GM19351 (cell line): ENCODE data around the gene TMSB4Y.

Experiments used
- ATAC-seq: cut with Tn5 transposase; IDR thresholded peaks from one replicate; pipeline ENCODE4 v1.9.1; 2021; ENCODE audit warnings: mild to moderate bottlenecking, moderate library complexity; ENCODE audit not compliant: unreplicated experiment

Gene TMSB4Y

DNA sequence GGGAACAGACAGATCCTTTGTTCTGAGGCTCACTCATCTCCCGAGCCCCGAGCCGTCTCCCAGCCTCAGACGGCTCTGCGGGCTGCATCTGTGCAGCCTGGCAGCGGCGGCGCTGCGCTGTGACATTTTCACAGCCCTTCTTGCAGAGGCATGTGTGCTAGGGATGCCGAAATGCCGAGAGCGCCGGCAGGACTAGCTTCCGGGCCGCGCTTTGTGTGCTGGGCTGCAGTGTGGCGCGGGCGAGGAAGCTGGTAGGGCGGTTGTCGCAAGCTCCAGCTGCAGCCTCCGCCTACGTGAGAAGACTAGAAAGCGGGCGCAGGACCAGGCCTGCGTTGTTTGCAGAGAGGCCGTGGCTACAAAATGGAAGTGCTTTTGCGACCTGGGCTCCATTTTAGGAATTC is at the start of gene TMSB4Y:
TMSB4Y (plus strand) TSS at position 332 of the 401 bp plus-strand sequence.
- no peak for ATAC-seq

DNA sequence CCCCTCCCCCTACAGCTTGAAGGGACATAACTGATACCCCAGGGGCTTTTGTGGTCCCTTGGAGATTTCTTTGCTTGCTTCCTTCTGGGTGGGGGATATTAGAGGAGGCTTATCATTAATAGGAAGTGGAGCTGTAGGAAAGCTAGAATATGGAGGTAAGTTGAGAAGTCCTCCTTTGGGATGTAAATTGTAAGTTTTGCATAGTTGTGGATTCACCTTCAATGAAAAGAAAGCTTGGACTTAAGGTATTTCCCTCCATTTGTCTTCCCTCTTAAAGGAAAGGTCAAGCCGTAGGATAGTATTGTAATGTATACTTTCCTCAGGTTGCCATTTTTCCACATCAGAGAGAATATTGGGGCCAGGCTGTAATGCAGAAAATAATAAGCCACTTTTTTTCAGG is 39.5 kb upstream of the TMSB4Y start:
- no peak for ATAC-seq

GRCh38 chrY:13671122-13671521 is 32.6 kb upstream of the TMSB4Y start:
- ATAC-seq: no peak

GRCh38 chrY:13702276-13702675 is 1.4 kb upstream of the TMSB4Y start:
- ATAC-seq: no peak

GRCh38 chrY:13704121-13704930 is 627 bp downstream of the TMSB4Y start:
- no peak for ATAC-seq

DNA sequence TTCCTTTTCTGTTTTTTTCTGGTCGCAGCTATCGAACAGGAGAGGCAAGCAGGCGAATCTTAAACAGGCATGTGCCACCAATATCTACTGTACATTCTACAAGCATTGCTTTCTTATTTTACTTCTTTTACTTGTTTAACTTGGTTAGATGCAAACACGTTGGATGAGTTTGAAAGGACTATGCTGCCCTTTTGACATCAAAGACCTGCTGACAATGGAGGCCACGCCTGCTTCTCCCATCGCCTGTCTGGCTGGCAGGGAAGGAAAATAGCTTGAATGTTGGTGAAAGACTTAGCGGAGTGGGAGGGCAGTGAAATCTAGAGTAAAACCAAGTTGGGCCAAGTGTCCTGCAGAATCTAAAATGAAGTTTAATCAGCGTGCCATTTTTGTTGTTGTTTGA is 1.5 kb downstream of the TMSB4Y start:
- ATAC-seq: no peak

GRCh38 chrY:13708038-13708437 is 4.3 kb downstream of the TMSB4Y start:
- ATAC-seq: no peak

- ATAC-seq: no peak
These were observed 15.3 kb downstream of the TMSB4Y start for GRCh38 chrY:13718996-13719395.

- ATAC-seq: no peak
These were observed 25.8 kb downstream of the TMSB4Y start for GRCh38 chrY:13729517-13729916.

DNA sequence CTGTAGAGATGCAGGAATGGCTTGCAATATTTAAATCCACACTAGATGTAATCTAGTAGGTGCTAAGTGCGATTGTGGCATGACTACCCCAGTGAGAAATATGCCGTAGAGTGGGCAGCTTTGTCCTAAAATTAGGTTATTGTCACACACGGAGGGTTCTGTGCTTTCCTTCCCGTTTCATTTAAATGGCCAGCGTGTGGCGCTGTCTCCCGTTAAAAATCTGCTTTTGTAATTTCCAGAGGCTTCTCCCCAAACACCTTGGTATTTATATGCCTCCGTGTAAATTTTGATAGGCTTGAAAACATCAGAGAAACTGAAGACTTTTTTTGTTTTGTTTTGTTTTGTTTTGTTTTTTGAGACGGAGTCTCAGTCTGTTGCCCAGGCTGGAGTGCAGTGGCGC is 34.9 kb downstream of the TMSB4Y start:
- no peak for ATAC-seq

DNA sequence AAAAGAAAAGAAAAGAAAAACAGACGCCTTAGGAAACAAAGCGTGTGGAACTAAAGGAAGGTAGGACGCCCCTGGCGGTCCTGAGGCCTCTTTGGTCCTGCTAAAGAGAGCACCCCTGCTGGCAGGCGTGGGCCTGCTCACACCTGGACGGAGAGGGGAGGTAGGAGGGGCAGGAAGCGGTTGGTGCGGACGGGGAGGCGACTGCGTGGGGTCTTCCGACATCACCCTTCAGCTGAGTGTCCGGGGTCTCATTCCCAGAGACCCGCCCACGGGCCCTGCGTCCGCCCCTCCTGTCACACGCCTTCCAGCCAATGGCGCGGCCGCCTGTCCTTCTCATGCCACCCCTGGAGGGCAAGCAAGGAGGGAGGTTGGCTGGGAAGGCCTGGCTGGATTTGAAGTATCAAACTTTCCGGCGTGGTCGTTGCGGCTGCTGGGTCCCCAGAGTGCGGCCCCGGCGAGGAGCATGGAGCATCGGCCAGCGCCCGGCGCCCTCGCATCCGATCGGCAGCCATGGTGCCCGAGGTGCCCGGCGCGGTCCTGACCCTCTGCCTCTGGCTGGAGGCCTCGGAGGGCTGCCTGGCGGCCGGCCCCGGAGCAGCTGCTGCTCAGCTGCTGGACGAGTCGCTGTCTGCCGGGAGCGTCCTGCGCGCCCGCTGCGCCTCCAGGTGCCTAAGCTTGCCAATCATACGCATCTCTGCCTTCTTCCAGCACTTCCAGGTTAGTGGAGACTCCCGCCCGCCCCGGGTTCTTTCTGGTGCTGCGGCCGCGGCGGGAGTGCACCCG is 47.8 kb downstream of the TMSB4Y start:
- no peak for ATAC-seq

- ATAC-seq: no peak
These were observed 51.0 kb downstream of the TMSB4Y start for GRCh38 chrY:13754661-13755060.
